ENCODE results near the gene KDM1B.

DNA sequence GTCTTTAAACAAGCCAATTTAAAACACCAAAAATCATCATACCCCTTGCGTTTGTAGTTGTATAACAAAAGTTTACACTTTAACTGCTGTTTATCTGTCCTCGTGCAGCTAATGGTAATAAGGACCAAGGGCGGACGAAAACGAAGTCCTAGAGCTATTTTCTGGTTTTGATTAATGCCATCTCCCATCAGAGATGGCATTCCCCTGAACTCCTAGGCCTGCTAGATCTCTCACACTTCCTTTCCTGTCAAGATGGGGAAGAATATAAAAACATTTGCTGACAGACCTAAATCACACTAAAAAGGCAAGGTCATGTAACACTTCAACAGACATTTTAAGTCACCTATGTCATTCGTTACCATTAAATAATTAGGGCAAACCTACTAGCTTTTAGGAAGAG lies 99.6 kb downstream of the KDM1B start:
- TF ChIP-seq CTCF (IDR thresholded peaks at IDR 0.05; ENCODE audit: extremely low read depth in 1 of 2, insufficient read depth in 1 of 2, low read depth in 1 of 2, low read length in 2 of 2) (no peak), FOS (IDR thresholded peaks at IDR 0.05; ENCODE audit: borderline replicate concordance, insufficient read depth, low read length) (no peak), POLR2AphosphoS5 (IDR thresholded peaks at IDR 0.05; ENCODE audit: insufficient read depth, low read depth, low read length) (no peak), POLR2A (IDR thresholded peaks at IDR 0.05; ENCODE audit: low read depth, low read length) (no peak), JUN (IDR thresholded peaks at IDR 0.05; ENCODE audit: borderline replicate concordance, insufficient read depth, insufficient read length, low read depth) (no peak), EZH2 (IDR thresholded peaks at IDR 0.05; ENCODE audit: borderline replicate concordance, low read depth, low read length, severe bottlenecking) (no peak), GATA2 (IDR thresholded peaks at IDR 0.05; ENCODE audit: insufficient read depth, insufficient read length, low read depth, low read length) (no peak)
- TF ChIP-seq, protein P1, sequence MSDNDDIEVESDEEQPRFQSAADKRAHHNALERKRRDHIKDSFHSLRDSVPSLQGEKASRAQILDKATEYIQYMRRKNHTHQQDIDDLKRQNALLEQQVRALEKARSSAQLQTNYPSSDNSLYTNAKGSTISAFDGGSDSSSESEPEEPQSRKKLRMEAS (IDR thresholded peaks at IDR 0.05; ENCODE audit: insufficient read depth, insufficient read length), result no peak
